Middle frontal gyrus (tissue), 1 donor: ENCODE results near the gene BICDL1.
"Not testable (repeated sequence)": the region's sequence is repeated elsewhere in the genome, so short reads cannot be mapped to it uniquely, and the experiment has no call there.

Source experiments
- DNase-seq: peaks from one replicate; pipeline ENCODE4 v3.0.0-alpha.2; 2015; ENCODE audit warnings: low spot score; ENCODE audit errors: extremely low spot score

The BICDL1 gene

DNA sequence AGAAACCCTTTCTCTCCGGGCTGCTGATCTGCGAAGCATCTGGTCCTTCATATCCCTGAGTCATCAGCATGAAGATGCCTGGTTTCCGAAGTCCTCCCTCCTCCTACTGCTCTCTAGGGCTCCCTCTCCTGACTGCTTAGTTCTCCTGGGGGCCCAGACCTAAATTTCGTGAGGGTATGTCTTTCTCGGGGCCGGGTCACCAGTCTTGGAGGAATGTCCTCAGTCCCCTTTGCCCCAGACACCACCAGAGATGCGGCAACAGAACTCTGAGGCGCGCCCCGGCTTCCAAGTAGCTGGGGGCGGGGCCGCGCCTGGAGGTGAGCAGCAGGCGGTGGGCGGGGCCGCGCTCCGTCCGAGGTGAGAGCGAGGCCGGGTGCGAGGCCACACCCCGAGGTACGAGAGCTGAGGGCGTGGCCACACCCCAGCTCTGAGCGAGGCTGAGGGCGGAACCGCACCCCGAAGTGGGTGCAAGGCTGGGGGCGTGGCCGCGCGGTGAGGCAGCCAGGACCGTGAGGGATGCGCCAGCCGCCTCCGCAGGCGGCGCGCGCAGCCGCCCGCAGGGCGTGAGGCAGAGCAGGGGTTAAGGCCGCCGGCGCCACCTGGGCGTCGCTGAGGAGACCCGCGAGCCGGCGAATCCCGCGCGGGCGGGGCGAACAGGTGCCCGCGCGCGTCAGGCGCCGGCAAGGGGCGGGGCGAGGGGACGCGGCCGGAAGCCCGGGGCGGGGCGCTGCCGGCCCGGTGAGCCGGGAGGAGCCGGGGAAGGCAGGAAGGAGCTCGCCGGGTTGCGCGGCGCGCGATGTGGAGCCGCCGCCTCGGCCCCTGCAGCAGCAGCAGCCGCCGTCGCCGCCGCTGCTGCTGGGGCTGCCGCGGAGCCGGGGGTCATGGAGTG lies at the start of gene BICDL1:
Gene BICDL1 (plus strand): TSS at position 765 of the 889 bp plus-strand sequence. CDS start 633 bp downstream, outside the sequence.
- DNase-seq = peak; percentile 57

DNA sequence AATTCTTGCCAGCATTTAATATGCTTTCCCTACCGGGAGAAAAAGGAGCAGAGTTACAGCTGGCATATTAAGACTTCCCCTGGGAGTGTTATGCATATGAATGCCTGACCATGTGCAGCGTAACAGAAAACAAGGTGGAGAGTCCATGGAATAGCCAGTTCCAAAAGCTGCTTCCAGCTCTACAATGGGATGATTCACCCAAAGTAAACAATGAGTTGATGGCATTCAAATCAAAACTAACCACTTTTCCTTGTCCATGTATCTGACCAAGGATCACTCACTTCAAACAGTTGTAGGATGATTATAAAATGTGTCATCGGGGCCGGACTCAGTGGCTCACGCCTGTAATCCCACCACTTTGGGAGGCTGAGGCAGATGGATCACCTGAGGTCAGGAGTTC lies 48.1 kb upstream of the BICDL1 start:
- no peak for DNase-seq

DNA sequence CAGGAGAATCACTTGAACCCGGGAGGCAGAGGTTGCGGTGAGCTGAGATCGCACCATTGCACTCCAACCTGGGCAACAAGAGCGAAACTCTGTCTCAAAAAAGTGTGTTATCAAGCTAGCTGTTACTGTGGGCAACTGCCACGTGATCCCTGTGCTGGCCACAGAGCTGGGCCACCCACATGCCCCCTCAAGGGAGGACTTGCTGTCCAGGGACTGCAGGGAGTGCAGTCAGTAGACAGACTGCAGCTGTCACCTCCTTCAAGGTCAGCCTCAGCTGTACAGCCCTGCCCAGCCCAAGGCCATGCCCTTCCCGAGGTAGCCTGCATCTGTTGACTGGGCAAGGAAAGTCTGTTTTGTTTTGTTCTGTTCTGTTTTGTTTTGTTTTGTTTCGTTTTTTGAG lies 46.6 kb upstream of the BICDL1 start:
- DNase-seq = no peak

DNA sequence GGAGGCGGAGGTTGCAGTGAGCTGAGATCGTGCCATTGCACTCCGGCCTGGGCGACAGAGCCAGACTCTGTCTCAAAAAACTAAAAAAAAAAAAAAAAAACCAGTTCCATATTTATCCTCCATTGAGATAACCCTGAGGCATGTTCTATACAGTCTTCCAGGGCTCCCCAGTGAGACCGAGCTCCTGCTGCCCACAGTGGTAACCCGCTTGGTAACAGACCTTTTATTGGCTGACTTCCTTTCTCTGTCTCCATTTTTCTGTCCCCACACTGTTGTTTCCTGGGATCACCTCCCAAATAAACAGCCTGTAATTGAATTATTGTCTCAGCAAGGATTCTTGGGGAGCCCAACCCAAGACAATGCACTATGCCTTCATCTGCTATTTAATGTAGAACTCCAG lies 42.8 kb upstream of the BICDL1 start:
- DNase-seq = no peak

DNA sequence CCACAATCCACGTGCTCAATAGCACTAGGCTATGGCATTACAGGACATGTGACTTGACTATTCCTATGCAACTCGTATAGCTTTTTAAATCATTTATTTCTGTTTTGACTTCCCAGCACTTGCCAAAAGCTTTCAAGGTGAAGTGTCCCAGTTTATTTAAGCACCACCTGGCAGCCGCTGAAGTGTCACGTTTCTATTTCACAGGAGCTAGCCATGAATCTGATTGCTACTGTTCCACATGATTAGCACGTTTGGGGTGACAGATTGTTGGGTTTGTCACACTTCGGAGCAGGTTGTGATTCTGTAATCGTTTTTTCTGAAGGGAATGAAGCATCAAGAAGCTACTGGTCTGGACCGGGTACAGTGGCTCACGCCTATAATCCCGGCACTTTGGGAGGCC lies 39.9 kb upstream of the BICDL1 start:
- no peak for DNase-seq

- no peak for DNase-seq
Observed at GRCh38 chr12:119949594-119949993, 39.4 kb upstream of the BICDL1 start.

DNA sequence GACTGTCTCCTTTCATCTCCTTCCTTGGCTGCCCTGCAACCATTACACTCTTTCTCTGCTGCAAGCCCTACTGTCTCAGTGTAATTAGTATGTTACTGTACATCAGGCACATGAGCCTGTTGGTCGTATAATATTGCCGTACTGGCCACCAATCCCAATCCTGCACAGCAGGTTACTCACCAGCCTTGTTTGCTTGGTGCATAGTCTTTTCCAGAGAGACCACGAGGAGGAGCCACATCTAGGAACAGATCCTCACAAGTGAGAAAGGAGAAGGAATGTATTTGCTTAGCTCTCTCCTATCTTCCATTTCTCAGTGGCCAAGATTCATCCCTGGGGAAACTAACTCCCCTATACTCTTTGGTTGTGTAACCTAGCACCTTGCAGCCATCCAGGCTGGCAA lies 33.0 kb upstream of the BICDL1 start:
- no peak for DNase-seq

- no peak for DNase-seq
Observed at GRCh38 chr12:119957135-119957534, 31.9 kb upstream of the BICDL1 start.

DNA sequence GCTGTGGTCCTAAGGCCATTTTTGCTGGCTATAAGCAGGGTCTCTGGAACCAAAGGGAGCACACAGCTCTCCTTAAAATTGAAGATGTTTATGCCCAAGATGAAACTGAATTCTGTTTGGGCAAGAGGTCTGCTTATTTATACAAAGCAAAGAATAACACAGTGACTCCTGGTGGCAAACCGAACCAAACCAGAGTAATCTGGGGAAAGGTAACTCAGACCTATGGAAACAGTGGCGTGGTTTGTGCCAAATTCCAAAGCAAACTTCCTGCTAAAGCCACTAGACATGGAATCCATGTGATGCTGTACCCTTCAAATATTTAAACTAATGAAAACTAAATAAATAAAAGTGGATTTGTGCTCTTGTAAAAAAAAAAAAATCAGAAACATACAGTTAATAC lies 29.6 kb upstream of the BICDL1 start:
- no peak for DNase-seq

GRCh38 chr12:119964123-119964522 lies 24.9 kb upstream of the BICDL1 start:
- no peak for DNase-seq

GRCh38 chr12:119964929-119965328 lies 24.1 kb upstream of the BICDL1 start:
- DNase-seq = no peak

DNA sequence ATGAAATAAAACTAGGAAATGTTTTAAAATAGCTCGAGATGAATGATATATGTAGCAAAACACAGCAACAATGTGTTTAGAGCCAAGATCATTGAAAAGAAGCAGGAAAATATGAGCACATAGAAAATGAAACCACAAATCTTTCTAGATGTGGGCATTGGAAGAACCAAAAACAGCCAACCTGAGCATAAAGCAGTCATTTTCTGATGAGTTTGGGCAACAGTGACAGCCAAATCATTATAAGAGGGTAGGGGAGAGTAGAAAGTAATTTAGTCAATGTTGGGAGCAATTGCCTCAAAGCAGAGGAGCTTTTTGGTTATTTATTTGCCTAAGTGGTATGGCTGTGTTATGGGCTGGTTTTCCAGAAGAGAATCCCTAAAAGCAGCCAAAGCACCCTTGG lies 8.8 kb upstream of the BICDL1 start:
- no peak for DNase-seq

DNA sequence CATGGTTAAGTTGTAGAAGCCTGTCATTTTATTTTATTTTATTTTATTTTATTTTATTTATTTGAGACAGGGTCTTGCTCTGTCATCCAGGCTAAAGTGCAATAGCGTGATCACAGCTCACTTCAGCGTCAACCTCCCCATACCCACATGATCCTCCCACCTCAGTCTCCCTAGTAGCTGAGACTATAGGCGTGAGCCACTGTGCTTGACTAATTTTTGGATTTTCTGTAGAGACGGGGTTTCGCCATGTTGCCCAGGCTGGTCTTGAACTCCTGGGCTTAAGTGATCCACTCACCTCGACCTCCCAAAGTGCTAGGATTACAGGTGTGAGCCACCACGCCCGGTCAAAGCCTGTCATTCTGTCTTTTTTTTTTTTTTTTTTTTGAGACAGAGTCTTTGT lies 8.3 kb upstream of the BICDL1 start:
- not testable (repeated sequence) for DNase-seq

GRCh38 chr12:119989361-119989730 lies 310 bp downstream of the BICDL1 start:
- DNase-seq = no peak

GRCh38 chr12:119989731-119990381 lies 820 bp downstream of the BICDL1 start:
- DNase-seq = no peak

- no peak for DNase-seq
Observed at GRCh38 chr12:119990382-119990874, 1.4 kb downstream of the BICDL1 start.

DNA sequence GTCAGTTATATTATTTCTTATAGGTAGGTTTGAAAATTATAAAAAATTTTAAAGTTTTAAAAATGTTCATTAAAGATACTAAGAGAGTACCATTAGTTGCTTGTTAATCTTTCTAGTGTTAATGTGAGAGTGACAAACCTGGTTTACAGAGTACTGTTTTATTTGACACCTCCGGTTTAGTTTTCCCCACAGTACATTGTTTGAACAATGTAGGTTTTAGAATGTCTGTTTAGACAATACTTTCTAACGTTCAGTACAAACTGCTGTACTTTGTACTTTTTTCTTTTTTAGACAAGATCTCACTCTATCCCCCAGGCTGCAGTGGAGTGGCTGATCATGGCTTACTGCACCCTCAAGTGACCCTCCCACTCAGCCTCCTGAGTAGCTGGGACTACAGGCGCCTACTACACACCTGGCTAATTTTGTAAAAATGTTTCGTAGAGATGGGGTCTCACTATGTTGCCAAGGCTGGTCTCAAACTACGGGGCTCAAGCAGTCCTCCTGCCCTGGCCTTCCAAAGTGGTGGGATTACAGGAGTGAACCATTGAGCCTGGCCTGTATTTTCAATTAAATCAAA lies 3.2 kb downstream of the BICDL1 start:
- no peak for DNase-seq

DNA sequence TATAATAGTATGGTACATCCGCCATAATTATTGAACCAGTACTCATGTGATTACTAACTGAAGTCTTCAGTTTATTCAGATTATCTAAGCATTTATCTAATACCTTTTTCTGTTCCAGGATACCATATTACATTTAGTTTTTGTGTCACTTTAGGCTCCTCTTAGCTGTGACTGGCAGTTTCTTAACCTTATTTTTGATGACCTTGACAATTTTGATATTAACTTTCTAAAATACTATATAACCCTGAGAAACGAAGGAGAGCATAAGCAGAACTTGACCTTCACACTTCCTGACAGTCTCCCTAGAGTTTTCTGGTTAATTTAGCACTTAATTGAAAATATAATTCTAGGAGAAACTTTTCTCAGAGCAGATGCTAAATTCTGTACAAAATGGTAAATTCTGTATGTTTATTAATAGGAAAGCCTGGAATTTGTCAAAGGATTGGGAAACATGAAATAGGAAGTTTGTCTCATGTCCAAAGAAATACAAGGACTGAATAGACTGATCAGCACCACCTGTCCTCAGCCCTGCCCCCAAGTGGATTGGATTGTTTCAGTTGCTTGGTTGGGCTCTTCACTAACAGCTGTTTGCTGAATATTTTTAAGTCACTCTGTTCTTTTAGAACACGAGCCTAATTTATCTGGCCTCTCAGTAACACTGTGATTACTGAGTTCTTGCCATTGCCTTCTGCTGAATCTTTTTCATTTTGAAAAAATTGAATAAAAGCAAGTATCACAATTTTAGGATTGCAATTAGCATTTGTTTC lies 6.0 kb downstream of the BICDL1 start:
- no peak for DNase-seq

- DNase-seq = no peak
Observed at GRCh38 chr12:119996417-119996816, 7.4 kb downstream of the BICDL1 start.

DNA sequence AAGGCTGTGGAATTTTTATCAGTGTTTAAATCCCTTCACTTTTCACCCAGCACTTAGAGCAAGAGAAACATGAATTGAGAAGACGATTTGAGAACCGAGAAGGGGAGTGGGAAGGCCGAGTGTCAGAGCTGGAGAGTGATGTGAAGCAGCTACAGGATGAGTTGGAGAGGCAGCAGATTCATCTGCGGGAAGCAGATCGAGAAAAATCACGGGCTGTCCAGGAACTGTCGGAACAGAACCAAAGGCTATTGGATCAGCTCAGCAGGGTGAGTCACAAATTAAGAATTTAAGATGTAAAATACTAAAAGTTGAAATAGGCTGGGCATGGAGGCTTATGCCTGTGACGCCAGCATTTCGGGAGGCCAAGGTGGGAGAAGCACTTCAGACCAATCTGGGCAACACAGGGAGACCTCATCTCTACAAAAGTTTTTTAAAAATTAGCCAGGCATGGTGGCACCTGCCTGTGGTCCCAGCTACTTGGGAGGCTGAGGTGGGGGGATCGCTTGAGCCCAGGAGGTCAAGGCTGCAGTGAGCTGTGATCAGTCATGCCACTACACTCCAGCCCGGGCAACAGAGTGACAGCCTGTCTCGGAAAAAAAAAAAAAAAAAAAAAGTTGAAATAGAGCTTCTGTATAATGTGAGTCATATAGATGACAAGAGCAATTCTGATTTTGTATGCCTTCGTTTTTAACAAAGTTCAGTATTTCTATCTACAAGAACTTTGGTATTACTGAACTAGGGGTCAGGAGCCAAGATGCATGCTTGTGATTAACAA lies 9.6 kb downstream of the BICDL1 start:
- DNase-seq = no peak

GRCh38 chr12:120000556-120000955 lies 11.5 kb downstream of the BICDL1 start:
- no peak for DNase-seq
